HL-60 (cell line): ENCODE results near the gene CD40LG.

Experiments used
- DNase-seq, 2 experiments: peaks; one replicate each; pipeline ENCODE4 v3.0.0-alpha.2; 2010 to 2020; ENCODE audit warnings: low read depth in 1 of 2, low spot score in 1 of 2
- H3K27ac ChIP-seq: fragments of 250-450 bp; sonication (Bioruptor Pico); replicated peaks from 2 replicates; pipeline ENCODE4 v1.5.1; 2020; ENCODE audit warnings: mild to moderate bottlenecking, moderate library complexity
- H3K27me3 ChIP-seq: fragments of 250-450 bp; sonication (Bioruptor Pico); 2 replicates; pipeline ENCODE4 v1.5.1; 2021; ENCODE audit warnings: mild to moderate bottlenecking, moderate library complexity; ENCODE audit not compliant: insufficient read depth, poor library complexity, severe bottlenecking
- H3K4me3 ChIP-seq: replicated peaks from 2 replicates; pipeline ENCODE4 v1.5.1; 2011; ENCODE audit warnings: mild to moderate bottlenecking, control low read depth, low read length; ENCODE audit not compliant: insufficient read depth
- GABPA ChIP-seq: IDR thresholded peaks from 2 replicates; pipeline ENCODE4 v1.6.1; 2012; ENCODE audit warnings: low read depth
- POLR2AphosphoS5 ChIP-seq: IDR thresholded peaks from 2 replicates; pipeline ENCODE4 v1.6.1; 2012; ENCODE audit warnings: low read depth
- SPI1 ChIP-seq: IDR thresholded peaks from 2 replicates; pipeline ENCODE4 v1.6.1; 2012; ENCODE audit warnings: low read depth, mild to moderate bottlenecking, borderline replicate concordance
- TF ChIP-seq, protein P1 (sequence below): IDR thresholded peaks from 2 replicates; pipeline ENCODE4 v1.6.1; 2012; ENCODE audit warnings: low read depth; ENCODE audit not compliant: insufficient replicate concordance
- TF ChIP-seq, protein P2 (sequence below): IDR thresholded peaks from one replicate; pipeline ENCODE4 v1.5.1; 2011; ENCODE audit warnings: low read length, control low read depth, inconsistent platforms; ENCODE audit not compliant: insufficient read depth

The CD40LG gene

GRCh38 chrX:136662104-136662503, 14.1 kb downstream of the CD40LG start:
- H3K27ac ChIP-seq: no peak overlapping the region
- no peak overlapping the region for H3K4me3 ChIP-seq
- TF ChIP-seq POLR2AphosphoS5 (no peak), SPI1 (no peak), GABPA (no peak)
- TF ChIP-seq, protein P1, sequence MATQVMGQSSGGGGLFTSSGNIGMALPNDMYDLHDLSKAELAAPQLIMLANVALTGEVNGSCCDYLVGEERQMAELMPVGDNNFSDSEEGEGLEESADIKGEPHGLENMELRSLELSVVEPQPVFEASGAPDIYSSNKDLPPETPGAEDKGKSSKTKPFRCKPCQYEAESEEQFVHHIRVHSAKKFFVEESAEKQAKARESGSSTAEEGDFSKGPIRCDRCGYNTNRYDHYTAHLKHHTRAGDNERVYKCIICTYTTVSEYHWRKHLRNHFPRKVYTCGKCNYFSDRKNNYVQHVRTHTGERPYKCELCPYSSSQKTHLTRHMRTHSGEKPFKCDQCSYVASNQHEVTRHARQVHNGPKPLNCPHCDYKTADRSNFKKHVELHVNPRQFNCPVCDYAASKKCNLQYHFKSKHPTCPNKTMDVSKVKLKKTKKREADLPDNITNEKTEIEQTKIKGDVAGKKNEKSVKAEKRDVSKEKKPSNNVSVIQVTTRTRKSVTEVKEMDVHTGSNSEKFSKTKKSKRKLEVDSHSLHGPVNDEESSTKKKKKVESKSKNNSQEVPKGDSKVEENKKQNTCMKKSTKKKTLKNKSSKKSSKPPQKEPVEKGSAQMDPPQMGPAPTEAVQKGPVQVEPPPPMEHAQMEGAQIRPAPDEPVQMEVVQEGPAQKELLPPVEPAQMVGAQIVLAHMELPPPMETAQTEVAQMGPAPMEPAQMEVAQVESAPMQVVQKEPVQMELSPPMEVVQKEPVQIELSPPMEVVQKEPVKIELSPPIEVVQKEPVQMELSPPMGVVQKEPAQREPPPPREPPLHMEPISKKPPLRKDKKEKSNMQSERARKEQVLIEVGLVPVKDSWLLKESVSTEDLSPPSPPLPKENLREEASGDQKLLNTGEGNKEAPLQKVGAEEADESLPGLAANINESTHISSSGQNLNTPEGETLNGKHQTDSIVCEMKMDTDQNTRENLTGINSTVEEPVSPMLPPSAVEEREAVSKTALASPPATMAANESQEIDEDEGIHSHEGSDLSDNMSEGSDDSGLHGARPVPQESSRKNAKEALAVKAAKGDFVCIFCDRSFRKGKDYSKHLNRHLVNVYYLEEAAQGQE: no peak
- TF ChIP-seq, protein P2, sequence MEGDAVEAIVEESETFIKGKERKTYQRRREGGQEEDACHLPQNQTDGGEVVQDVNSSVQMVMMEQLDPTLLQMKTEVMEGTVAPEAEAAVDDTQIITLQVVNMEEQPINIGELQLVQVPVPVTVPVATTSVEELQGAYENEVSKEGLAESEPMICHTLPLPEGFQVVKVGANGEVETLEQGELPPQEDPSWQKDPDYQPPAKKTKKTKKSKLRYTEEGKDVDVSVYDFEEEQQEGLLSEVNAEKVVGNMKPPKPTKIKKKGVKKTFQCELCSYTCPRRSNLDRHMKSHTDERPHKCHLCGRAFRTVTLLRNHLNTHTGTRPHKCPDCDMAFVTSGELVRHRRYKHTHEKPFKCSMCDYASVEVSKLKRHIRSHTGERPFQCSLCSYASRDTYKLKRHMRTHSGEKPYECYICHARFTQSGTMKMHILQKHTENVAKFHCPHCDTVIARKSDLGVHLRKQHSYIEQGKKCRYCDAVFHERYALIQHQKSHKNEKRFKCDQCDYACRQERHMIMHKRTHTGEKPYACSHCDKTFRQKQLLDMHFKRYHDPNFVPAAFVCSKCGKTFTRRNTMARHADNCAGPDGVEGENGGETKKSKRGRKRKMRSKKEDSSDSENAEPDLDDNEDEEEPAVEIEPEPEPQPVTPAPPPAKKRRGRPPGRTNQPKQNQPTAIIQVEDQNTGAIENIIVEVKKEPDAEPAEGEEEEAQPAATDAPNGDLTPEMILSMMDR: no peak
- no peak for DNase-seq
- H3K27me3 ChIP-seq: no peaks in the 10 kb centered on the region

- Histone ChIP-seq H3K27ac (no peak overlapping the region), H3K27me3 (no peaks in the 10 kb centered on the region), H3K4me3 (no peak overlapping the region)
- no peak for DNase-seq
- TF ChIP-seq POLR2AphosphoS5: no peak
- TF ChIP-seq, protein P1: no peak
- TF ChIP-seq GABPA: no peak
- TF ChIP-seq, protein P2: no peak
- TF ChIP-seq SPI1: no peak
These were observed 15.0 kb downstream of the CD40LG start for GRCh38 chrX:136662976-136663375.

DNA sequence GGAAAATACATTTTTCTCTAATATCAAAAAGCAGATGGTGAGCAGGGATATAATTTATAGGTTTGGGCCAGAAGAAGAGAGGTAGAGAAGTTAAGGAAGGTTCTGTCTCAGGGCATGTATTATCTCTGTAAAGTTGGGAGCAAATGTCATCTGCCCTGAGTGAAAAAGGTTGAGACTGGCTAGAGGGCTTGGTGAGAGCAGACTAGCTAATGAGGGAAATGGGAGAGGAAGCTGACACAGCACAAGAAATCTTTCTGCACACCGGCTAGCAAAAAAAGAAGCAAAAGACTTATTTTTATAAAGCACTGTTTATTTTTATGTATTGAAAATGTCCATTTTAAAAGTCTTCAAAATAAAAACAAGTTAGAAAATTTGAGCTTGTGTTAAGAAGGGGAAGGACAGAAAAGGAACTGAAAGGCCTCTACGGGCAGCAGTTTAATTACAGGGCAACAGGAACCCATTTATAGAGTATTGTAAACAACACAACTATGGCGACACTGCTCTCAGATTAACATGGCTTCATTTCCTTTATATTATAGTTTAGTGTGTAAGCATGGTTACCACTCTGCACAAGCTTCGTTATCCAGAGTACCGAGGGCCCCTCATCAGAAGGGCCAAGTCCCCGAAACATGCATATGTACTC, 17.4 kb downstream of the CD40LG start:
- no peak for TF ChIP-seq SPI1
- no peak for TF ChIP-seq GABPA
- Histone ChIP-seq H3K27me3 (no peaks in the 10 kb centered on the region), H3K4me3 (no peak overlapping the region), H3K27ac (no peak overlapping the region)
- DNase-seq: no peak

- DNase-seq: no peak
- TF ChIP-seq, protein P2: no peak
- TF ChIP-seq SPI1 (no peak), GABPA (no peak), POLR2AphosphoS5 (no peak)
- TF ChIP-seq, protein P1: no peak
- no peak overlapping the region for H3K27ac ChIP-seq
- no peak overlapping the region for H3K4me3 ChIP-seq
- no peaks in the 10 kb centered on the region for H3K27me3 ChIP-seq
These were observed 18.1 kb downstream of the CD40LG start for GRCh38 chrX:136666088-136666487.
